Endothelial cell of umbilical vein (primary cell): ENCODE measurements around the gene SPECC1L. TPM values are rescaled to one million over a fixed set of nuclear protein-coding genes. Genes with fewer than 3 reads are reported as not detected.

Source experiments
- BruUV-seq: library from RNA; stranded (reverse); fragments of 400-500 nt; replicated peaks from 2 replicates; lab custom pipeline; 2021; lab: Mats Ljungman, UMichigan
- CTCF ChIA-PET: fragments of 300-600, 350-600 bp; sonication (Branson Sonifier 250); formaldehyde crosslinking; loops from one replicate; lab custom pipeline; 2021; ENCODE audit warnings: antibody characterized with exemption, inconsistent platforms; lab: Charles Lee
- POLR2A ChIA-PET: fragments of 300-600, 350-600 bp; sonication (Branson Sonifier 250); formaldehyde crosslinking; loops from one replicate; lab custom pipeline; 2021; ENCODE audit warnings: antibody characterized with exemption, inconsistent platforms; lab: Charles Lee
- DNase-seq: peaks from one replicate; pipeline ENCODE4 v3.0.0-alpha.2; 2011; ENCODE audit warnings: low read depth, low spot score
- FAIRE-seq: peaks from 2 replicates; lab custom pipeline; 2011; peaks lifted over from hg19 to GRCh38; lab: Jason Lieb, UNC
- H2AFZ ChIP-seq: 2 replicates; pipeline ENCODE4 v1.6.0; 2012; ENCODE audit warnings: low read depth, low read length, control low read depth, inconsistent platforms
- H3K27ac ChIP-seq: 2 replicates; pipeline ENCODE4 v1.5.1; 2011; ENCODE audit warnings: low read depth, mild to moderate bottlenecking, control low read depth, low read length, moderate library complexity; ENCODE audit not compliant: insufficient read depth
- H3K27me3 ChIP-seq, 2 experiments: 2 replicates each; pipeline versions ENCODE4 v1.6.0 to v1.6.1; 2011; ENCODE audit warnings: low read length in 2 of 2, mixed read lengths in 1 of 2; ENCODE audit not compliant: control insufficient read depth in 2 of 2, insufficient read depth in 2 of 2
- H3K36me3 ChIP-seq, 2 experiments: 2 replicates in 1 of 2; 3 replicates in 1 of 2; pipeline ENCODE4 v1.5.1; 2011; ENCODE audit warnings: low read length in 2 of 2, mild to moderate bottlenecking in 1 of 2, moderate library complexity in 1 of 2; ENCODE audit not compliant: control insufficient read depth in 2 of 2, insufficient read depth in 2 of 2; ENCODE audit errors: extremely low read depth in 1 of 2
- H3K4me1 ChIP-seq: 3 replicates; pipeline ENCODE4 v1.5.1; 2011; ENCODE audit warnings: mild to moderate bottlenecking, low read length; ENCODE audit not compliant: control insufficient read depth, insufficient read depth; ENCODE audit errors: extremely low read depth
- H3K4me2 ChIP-seq: 2 replicates; pipeline ENCODE4 v1.6.1; 2011; ENCODE audit warnings: low read length, control low read depth, mixed read lengths; ENCODE audit not compliant: insufficient read depth
- H3K4me3 ChIP-seq, 3 experiments: fragments of 200-600 bp in 1 of 3; sonication (generic), shearing (Covaris generic) in 1 of 3; replicated peaks in 1 of 3; 2 replicates each; pipeline ENCODE4 v1.5.1; 2011 to 2016; ENCODE audit warnings: control low read depth in 3 of 3, low read length in 3 of 3, mild to moderate bottlenecking in 2 of 3, inconsistent platforms in 1 of 3, low read depth in 1 of 3, moderate library complexity in 1 of 3; ENCODE audit not compliant: insufficient read depth in 1 of 3
- H3K79me2 ChIP-seq: 2 replicates; pipeline ENCODE4 v1.6.0; 2012; ENCODE audit warnings: low read length, inconsistent platforms; ENCODE audit not compliant: control insufficient read depth, insufficient read depth
- H3K9ac ChIP-seq: replicated peaks from 2 replicates; pipeline ENCODE3; 2011; ENCODE audit warnings: low read length, control low read depth; ENCODE audit not compliant: insufficient read depth; ENCODE audit errors: extremely low read depth
- H3K9me1 ChIP-seq: replicated peaks from 3 replicates; pipeline ENCODE4 v1.6.0; 2011; ENCODE audit warnings: mild to moderate bottlenecking, low read length; ENCODE audit not compliant: control insufficient read depth, insufficient read depth; ENCODE audit errors: extremely low read depth
- H3K9me3 ChIP-seq: replicated peaks from 2 replicates; pipeline ENCODE4 v1.5.1; 2012; ENCODE audit warnings: low read length, inconsistent platforms; ENCODE audit not compliant: control insufficient read depth, insufficient read depth
- H4K20me1 ChIP-seq: replicated peaks from 2 replicates; pipeline ENCODE3; 2011; ENCODE audit warnings: mild to moderate bottlenecking, low read length; ENCODE audit not compliant: control insufficient read depth, insufficient read depth; ENCODE audit errors: extremely low read depth
- CTCF ChIP-seq, 2 donors: IDR thresholded peaks; 1 replicate in 1 of 2; 2 replicates in 1 of 2; pipeline ENCODE4 v1.5.1; 2011; ENCODE audit warnings: low read length in 2 of 2, mild to moderate bottlenecking in 2 of 2, moderate library complexity in 2 of 2, control low read depth in 1 of 2, inconsistent platforms in 1 of 2, low read depth in 1 of 2; ENCODE audit not compliant: insufficient read depth in 1 of 2; ENCODE audit errors: extremely low read depth in 1 of 2
- EZH2 ChIP-seq: IDR thresholded peaks from 2 replicates; pipeline ENCODE4 v1.6.1; 2012; ENCODE audit warnings: borderline replicate concordance, low read depth, mild to moderate bottlenecking, moderate library complexity, low read length, inconsistent platforms; ENCODE audit not compliant: severe bottlenecking
- FOS ChIP-seq: IDR thresholded peaks from 2 replicates; pipeline ENCODE4 v1.6.1; 2011; ENCODE audit warnings: mild to moderate bottlenecking, low read length, moderate library complexity, borderline replicate concordance; ENCODE audit not compliant: insufficient read depth
- GATA2 ChIP-seq: IDR thresholded peaks from 2 replicates; pipeline ENCODE4 v1.7.0; 2011; ENCODE audit warnings: low read depth, mild to moderate bottlenecking, moderate library complexity, mixed read lengths, low read length; ENCODE audit not compliant: insufficient read length, insufficient read depth
- JUN ChIP-seq: IDR thresholded peaks from 2 replicates; pipeline ENCODE4 v1.6.1; 2011; ENCODE audit warnings: borderline replicate concordance, low read depth; ENCODE audit not compliant: insufficient read length, insufficient read depth
- MAX ChIP-seq: IDR thresholded peaks from 2 replicates; pipeline ENCODE4 v1.6.1; 2011; ENCODE audit not compliant: insufficient read depth, insufficient read length
- MYC ChIP-seq: IDR thresholded peaks from one replicate; pipeline ENCODE4 v1.6.1; 2011; ENCODE audit warnings: mild to moderate bottlenecking, low read depth, low read length
- POLR2A ChIP-seq: IDR thresholded peaks from 2 replicates; pipeline ENCODE4 v1.6.1; 2012; ENCODE audit warnings: low read depth, mild to moderate bottlenecking, control low read depth, low read length
- POLR2AphosphoS5 ChIP-seq: IDR thresholded peaks from 2 replicates; pipeline ENCODE4 v1.6.1; 2012; ENCODE audit warnings: low read depth, mild to moderate bottlenecking, control low read depth, low read length, moderate library complexity; ENCODE audit not compliant: insufficient read depth
- dilution Hi-C: fragments of 300-500 bp; cut with MboI; formaldehyde crosslinking; loops from one replicate; pipeline ENCODE4 v1.15.0; 2019; ENCODE audit warnings: low sequenced_read_pairs; ENCODE audit not compliant: extremely low pct_ligation_motif_present
- intact Hi-C: fragments of 100-400 bp; cut with micrococcal nuclease; formaldehyde crosslinking; loops from one replicate; pipeline ENCODE4 v1.10.0; 2022
- polyA plus RNA-seq, 4 experiments: library from polyadenylated mRNA; depleted of rRNA in 3 of 4; stranded (reverse) in 3 of 4; unstranded in 1 of 4; fragments of >200 nt; gene quantifications; 2 replicates each; pipeline versions ENCODE4 v1.2.1 to v1.2.3, GENCODE V29; 2011 to 2012; ENCODE audit warnings: missing spikeins in 1 of 4
- total RNA-seq: library from RNA; stranded (reverse); gene quantifications from 2 replicates; pipeline ENCODE4 v1.2.3, GENCODE V29; 2021

Gene SPECC1L
- total and polyA plus RNA-seq, 2 donors (not counting 3 experiments of a cell fraction or from before 2014, with no cell fraction given): 22.8 to 79.3 TPM

- no peak for FAIRE-seq
- CTCF ChIA-PET: no interaction called here
These were observed 166.5 kb downstream of the SPECC1L start for GRCh38 chr22:24437091-24437490.

More at GRCh38 chr22:24437091-24437490, 166.5 kb downstream of the SPECC1L start:
- Histone ChIP-seq H4K20me1 (no peaks in the 10 kb centered on the region), H3K4me1 (peaks cover 26% of the 10 kb centered on the region), H2AFZ (no peak overlapping the region), H3K79me2 (no peaks in the 10 kb centered on the region), H3K4me2 (no peak overlapping the region), H3K4me3 (no peak overlapping the region), H3K9me1 (no peaks in the 10 kb centered on the region), H3K27me3 (no peaks in the 10 kb centered on the region), H3K9ac (no peak overlapping the region), H3K36me3 (peaks cover 0 to 3% of the 10 kb centered on the region in 2 experiments), H3K9me3 (no peaks in the 10 kb centered on the region), H3K27ac (no peak overlapping the region)
- POLR2A ChIA-PET: no interaction called here
- intact Hi-C loops: no loop called here
- no peak for TF ChIP-seq POLR2A
- TF ChIP-seq MYC: no peak
- TF ChIP-seq MAX: no peak
- no peak for TF ChIP-seq POLR2AphosphoS5
- TF ChIP-seq CTCF (IDR thresholded peaks at IDR 0.05; ENCODE audit: extremely low read depth in 1 of 2, insufficient read depth in 1 of 2, low read depth in 1 of 2, low read length in 2 of 2): no peak
- no peak for TF ChIP-seq JUN
- TF ChIP-seq GATA2: no peak
- no peak for TF ChIP-seq FOS
- TF ChIP-seq EZH2: no peak
- no peak for DNase-seq
- BruUV-seq: no TSS peak
- dilution Hi-C loops: no loop called here
